HUDEP-2 (cell line): Measurements from ENCODE around the gene SPATA45.
"Not testable (repeated sequence)": the region's sequence is repeated elsewhere in the genome, so short reads cannot be mapped to it uniquely, and the experiment has no call there.

Experiments
- DNase-seq, 76 experiments: peaks; one replicate each; lab custom pipeline; 2025; ENCODE audit not compliant: unreplicated experiment in 76 of 76; lab: John Stamatoyannopoulos, UW

The SPATA45 gene

GRCh38 chr1:212833211-212834207, 13.9 kb downstream of the SPATA45 start:
- not testable (repeated sequence) for DNase-seq

- no peak for DNase-seq
Observed at GRCh38 chr1:212828395-212828794, 19.1 kb downstream of the SPATA45 start.

DNA sequence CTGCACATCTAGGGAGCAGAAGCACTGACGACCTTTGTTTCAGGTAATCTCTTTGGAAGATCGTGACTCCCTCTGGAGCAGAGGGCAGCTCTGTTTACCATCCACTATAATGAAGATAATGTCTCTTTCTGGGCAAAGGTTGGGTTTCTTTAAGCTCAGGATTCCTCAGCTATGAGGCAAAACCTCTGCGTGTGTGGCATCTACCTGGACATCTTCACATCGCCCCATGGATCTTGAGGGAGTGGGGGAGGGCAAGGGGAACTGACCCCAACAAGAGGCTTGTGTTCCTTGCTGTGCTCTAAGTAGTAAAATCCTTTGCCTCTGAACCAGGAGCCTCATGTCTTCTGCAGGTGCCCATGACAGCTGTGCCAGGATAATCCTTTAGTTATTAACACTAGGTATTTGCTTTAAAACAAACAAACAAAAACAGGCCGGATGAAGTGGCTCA, 19.6 kb downstream of the SPATA45 start:
- DNase-seq: no peak

DNA sequence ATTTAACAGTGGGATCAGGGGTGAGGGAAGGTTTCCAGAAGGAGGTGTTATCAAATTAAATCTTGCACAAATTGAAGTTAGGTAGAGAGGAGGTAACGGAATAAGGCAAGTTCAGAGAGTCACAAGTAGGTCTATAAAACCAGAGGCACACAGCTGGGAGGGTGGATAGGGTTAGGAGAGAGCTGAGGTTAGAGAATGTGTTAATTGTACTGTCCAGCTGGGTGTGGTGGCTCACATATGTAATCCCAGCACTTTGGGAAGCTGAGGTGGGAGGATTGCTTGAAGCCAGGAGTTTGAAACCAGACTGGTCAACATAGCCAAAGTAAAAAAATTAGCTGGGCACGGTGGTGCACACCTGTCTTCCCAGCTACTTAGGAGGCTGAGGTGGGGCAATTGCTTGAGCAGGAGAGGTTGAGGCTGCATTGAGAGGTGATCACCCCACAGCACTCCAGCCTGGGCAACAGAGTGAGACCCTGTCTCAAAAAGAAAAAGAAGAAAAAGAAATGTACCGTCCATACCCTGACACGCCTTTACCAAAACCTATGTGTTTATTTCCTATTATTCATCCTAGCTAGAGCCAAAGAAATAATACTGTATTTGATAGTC, 20.2 kb downstream of the SPATA45 start:
- DNase-seq: no peak

DNA sequence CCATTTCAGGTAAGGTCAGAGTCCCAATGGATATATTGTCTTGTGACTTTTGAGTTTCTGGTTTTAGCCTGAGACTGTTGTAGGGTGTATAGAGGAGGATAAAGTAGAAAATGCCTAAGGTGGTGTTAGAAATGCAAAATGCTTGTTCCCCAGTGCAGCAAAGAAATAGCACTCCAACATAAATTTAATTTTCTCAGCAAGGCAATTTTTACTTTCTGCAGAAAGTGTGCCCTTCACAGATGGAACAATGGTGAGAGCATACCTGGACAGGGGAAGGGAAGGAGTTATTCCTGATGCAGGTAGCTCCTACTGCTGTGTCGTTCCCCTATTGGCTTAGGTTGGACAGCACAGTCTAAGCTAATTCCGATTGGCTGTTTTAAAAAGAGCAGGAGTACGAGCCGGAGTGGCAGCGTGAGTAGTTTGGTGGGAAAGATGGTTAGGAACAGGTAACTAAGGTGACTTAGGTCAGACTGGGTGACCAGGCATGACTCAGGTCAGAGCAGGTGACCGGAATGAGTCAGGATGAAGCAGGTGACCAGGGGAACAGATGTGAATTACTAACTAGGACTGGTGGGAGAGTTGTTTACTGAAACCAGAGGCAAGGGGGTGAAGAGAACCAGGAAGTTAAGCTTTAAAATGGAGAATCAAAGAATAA, 21.5 kb downstream of the SPATA45 start:
- no peak for DNase-seq

DNA sequence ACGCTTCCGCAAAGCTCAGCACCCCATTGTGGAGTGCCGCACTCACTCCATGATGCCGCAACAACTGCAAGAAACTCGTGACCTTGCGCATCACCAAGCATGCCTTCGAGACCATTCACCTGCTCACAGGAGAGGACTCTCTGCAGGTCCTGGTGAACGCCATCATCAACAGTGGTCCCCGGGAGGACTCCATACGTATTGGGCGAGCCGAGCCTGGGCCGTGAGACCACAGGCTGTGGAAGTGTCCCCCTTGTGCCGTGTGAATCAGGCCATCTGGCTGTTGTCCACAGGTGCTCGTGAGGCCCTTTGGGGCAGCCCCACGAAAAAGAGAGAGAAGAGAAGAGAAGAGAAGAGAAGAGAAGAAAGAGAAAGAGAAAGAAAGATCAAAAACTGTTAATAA, 23.2 kb downstream of the SPATA45 start:
- no peak for DNase-seq

- DNase-seq: no peak
Observed at GRCh38 chr1:212822956-212823355, 24.5 kb downstream of the SPATA45 start.

DNA sequence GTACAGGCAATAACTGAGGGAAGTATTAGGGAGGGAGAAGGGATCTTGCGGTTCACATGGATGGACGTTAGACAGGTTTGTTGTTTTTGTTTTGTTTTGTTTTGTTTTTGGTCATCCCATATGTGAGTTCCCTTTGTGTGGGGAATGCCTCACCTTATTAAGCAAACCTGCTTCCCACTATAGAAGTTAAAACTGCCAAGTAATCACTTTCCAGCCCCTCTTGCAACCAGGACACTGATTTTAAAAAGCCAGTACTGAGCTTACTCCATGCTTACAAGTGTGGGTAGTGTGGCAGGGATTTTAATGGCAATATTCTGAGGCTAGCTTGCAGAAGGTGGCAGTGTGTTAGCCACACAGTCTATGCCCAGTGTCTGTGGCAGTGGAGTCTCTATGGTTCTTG, 26.5 kb downstream of the SPATA45 start:
- DNase-seq: no peak

DNA sequence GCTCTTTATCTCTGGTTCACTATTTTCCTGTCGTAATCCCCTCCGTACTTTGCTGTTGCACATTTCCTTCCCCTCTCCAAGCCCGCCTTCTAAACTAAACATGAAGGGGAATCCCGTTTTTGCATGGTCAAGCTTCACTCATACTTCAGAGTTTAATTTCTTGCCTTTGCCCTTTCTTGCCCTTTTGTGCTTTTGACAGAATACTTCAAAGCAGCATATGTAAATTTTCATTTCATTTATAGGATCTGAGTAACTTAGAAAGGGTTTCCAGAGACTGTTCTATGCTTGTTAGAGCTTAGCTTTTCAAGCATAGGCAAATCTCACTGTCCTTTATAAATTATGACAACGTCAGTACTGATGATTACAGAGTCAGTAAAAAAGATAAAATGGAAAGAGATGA, 27.7 kb downstream of the SPATA45 start:
- DNase-seq: no peak

DNA sequence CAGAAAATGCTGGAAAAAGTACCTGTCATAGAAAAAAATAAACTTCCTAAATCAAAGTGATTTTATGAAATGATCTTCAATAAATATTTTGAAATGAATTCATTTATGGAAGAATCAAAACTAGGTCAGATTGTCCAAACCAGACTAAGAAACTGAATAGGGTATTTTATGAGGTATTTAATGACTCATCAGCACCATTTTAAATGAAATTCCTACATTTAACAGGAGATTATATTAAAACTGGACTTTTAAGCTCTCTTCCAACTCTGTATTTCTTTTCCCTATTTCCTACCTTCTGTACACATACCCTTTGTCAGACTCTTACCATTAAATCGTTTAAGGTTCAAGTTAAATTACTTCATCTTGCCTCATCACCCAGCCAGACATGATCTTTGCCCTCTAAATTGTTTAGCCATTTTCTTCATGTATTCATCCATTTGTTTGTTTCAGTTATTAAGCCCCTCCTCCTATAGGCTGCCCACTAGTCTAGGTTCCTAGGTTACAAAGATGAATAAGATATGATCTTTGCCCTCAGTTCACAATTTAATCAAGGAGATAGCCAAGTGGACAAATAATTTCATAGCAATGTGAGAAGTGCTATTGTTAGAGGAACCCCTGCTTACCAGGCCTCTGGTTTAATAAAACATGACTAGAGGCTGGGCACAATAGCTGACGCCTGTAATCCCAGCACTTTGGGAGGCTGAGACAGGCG, 30.7 kb downstream of the SPATA45 start:
- DNase-seq: no peak

- DNase-seq: peak in 5 of 76 experiments; percentile 6 to 13 (median 7)
Observed at GRCh38 chr1:212814537-212815334, 32.7 kb downstream of the SPATA45 start.

DNA sequence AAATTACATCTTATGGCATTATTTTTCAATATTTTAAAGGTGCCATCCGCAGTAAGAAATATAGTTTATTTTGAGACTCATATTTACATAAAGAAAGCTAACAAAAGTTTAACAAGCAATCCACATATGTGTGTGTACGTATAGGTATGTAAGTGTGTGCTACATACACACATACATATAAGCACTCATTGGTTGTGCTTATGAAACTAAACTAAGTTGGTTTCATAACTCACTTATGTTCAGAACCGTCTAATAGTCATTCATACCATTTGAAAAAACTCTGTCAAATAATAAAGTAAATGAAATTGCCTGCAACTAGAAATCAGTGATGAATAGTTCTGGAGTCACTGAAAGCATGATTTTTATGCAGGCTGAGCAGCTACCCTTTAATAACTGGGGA, 41.7 kb downstream of the SPATA45 start:
- DNase-seq: no peak

DNA sequence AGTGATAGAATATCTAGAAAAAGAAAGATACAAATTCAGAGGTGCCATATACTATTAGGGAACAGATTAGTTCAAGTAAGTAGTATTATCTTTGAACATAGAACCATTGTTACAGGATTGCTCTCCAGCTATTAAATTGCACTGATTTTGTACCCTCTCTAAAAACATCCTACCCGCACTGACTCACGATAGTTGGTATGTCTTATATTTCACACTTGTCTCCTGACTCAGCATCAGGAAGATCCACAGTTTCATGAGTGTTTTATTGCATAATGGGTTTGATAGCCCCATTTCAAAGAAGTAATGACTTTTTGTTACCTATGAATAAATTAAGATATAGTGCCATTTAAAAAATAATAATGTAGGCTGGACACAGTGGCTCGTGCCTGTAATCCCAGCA, 49.8 kb downstream of the SPATA45 start:
- no peak for DNase-seq

GRCh38 chr1:212794561-212795014, 52.9 kb downstream of the SPATA45 start:
- no peak for DNase-seq

DNA sequence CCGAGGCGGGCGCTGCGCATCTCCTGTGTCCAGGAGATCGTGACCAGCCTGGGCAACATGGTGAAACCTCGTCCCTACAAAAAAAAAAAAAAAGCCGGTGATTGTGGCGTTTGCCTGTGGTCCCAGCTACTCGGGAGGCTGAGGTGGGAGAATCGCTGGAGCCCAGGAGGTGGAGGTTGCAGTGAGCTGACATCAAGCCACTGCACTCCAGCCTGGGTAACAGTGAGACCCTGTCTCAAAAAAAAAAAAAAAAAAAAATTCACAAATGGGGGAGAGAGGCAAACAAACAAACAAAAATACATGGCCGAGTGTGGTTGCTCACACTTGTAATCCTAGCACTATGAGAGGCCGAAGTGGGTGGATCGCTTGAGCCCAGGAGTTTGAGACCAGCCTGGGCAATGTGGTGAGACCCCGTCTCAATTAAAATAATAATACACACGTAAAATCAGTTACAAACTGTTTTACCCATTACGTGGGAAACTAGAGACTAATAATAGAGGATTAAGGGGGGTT, 55.0 kb downstream of the SPATA45 start:
- DNase-seq: no peak

DNA sequence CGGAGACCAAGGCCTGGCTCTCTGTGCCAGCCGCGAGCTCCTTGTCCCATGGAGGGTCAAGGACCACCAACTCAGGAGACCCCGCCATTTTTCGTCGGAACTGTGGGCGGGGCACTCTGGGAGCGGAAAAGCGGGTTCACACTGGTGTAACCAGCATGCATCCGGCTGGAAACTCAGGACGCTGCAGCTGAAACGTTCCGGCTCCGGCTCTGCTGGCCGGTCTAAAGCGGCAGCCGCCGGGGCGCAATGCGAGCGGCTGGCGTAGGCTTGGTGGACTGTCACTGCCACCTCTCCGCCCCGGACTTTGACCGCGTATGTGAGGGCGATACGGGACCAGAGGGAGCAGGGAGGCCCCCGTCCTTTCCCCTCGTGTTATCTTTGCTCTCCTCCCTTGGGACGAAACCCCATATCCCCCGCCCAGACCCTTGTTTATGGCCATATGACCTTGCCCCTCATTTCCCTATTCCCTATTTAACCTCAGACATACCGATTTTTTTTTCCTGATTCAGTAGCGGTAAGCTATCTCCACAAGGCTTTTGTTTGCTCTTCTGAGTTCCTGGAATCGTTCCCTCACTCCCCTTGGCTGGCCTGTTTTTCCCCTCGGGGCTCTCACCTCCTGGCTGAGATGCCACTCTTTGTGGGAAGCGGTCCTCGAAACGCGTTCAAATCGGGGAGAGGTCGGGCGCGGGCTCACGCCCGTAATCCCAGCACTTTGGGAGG, 55.6 kb downstream of the SPATA45 start, which contains the start of the genes NSL1 and TATDN3:
Gene NSL1 (minus strand): TSS at position 102 of the 720 bp plus-strand sequence. CDS start 14 bp downstream, at position 88.
Gene TATDN3 (plus strand): TSS at position 219 of the 720 bp plus-strand sequence. CDS start 28 bp downstream, at position 247.
- peak in 75 of 76 experiments; percentile 35 to 98 (median 85) for DNase-seq

DNA sequence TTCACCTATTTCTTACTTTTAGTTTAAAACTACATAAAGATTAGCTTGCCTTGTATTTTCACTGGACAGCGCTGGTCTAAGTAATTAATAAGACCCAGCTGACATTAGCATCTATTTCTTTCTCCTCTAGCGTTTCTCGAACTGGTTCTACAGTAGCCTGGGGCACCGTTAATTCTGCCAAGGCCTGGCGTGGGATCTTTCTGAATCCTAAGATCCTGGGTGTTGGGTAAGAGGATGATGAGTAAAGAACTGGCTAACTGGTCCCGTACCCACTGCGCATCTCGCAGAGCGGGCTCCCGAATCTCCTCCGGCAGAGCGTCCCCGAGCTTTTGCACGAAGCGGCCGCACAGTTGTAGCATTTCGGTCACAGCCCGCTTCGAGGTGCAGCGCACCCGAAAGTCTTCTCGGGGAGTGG, 56.2 kb downstream of the SPATA45 start:
- peak in 22 of 76 experiments; percentile 33 to 75 (median 56) for DNase-seq

- no peak for DNase-seq
Observed at GRCh38 chr1:212785871-212786270, 61.6 kb downstream of the SPATA45 start.

DNA sequence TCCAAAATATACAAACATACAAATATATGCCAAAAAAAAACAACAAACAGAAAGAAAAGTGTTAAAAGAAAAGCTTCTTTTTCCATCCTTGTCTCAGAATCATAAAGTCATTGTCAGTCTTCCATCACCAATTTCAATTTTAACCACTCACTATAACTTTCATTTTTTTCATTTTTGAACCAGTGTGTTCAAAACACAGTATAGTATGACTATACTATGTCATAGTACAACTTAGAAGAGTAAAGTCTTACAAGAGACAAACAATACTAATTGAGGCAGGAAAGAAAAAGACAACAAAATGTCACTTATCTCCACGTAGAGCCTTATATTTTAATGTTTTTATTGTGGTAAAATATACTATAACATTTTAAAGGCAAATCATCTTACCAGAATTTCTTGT, 63.5 kb downstream of the SPATA45 start:
- no peak for DNase-seq
